NT2/D1 (cell line): ENCODE data around the gene SH2B3.

Source experiments
- SUZ12 ChIP-seq: IDR thresholded peaks from 2 replicates; pipeline ENCODE4 v1.6.1; 2011; ENCODE audit not compliant: insufficient read length, insufficient read depth; ENCODE audit errors: extremely low read depth
- YY1 ChIP-seq: IDR thresholded peaks from 2 replicates; pipeline ENCODE4 v1.6.1; 2011; ENCODE audit not compliant: insufficient read length, insufficient read depth

DNA sequence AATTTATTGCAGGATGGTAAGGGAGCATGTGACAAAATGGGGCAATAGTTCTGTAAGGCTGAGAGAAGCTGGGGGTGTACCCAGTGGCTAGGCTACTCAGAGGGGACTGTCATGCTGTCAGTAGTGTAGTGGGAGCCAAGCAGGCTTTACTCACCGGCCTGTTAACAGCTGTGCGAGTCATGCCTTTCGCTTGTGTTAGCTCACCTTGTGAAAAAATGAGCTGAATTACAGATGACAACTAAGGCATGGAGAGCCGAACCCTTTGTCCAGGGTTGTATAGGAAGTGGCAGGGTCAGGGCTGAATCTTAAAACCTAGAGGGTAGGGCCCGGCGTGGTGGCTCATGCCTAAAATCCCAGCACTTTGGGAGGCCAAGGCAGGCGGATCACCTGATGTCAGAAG, 37.9 kb downstream of the SH2B3 start:
- no peak for TF ChIP-seq YY1
- no peak for TF ChIP-seq SUZ12
